HG02763 (cell line): ENCODE results near the gene CNP.

Source experiments
- ATAC-seq: cut with Tn5 transposase; IDR thresholded peaks from one replicate; pipeline ENCODE4 v1.9.1; 2021; ENCODE audit warnings: mild to moderate bottlenecking, moderate library complexity; ENCODE audit not compliant: unreplicated experiment

The CNP gene

DNA sequence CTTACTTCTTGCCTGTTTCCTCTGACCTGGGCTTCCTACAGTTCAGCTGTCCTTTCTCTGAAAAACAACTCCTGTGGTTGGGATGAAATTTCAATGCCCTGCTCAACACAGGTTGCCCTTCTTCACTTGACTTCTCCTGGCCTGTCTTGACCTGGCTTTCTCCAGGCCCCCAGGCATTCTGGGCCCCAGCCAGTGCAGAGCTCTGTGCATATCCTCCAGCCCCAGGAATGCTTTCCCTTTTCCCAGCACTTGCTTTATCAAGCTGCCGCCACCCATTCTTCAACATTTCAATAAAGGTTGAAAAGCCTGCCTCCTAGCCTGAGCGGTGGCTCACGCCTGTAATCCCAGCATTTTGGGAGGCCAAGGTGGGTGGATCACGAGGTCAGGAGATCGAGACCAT, 25.4 kb upstream of the CNP start:
- ATAC-seq, result no peak

DNA sequence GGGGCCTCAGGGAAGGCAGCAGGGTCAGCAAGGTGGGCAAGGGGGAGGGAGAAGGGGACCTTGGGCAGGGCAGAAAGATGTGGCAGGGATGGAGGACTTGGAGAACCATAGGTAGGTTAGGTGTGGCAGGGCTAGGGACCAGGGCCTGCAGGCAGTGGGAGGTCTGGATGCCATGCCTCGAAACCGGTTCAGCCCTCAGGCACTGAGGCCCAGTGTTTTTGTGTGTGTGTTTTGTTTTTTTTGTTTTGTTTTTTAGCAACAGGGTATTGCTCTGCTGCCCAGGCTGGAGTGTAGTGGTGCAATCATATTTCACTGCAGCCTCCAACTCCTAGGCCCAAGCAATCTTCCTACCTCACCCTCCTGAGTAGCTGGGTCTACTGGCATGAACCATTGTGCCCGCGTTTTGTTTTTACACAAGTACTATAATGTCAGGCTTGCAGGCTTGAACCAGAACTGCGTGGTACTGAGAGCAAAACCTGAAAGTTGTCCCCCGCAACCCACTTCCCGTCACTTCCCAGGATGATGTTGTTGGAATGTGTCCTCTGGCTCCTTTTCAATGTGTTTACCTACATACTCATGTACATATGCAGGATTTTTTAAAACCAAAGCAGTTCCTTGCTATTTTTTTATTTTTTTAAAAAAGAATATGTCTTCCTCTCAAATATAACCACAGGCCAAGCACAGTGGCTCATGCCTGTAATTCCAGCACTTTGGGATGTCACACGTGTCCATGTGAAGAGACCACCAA, 23.8 kb upstream of the CNP start:
- no peak for ATAC-seq

DNA sequence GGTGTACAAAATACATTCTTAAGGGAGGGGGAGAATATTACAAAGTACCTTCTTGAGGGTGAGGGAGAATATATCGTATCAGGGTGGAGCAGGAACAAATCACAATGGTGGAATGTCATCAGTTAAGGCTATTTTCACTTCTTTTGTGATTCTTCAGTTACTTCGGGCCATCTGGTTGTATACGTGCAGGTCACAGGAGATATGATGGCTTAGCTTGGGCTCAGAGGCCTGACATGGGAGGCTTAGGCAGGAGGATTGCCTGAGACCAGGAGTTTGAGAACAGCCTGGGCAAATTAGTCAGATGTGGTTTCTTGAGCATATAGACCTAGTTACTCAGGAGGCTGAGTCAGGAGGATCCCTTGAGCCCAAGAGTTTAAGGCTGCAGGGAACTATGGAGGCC, 23.1 kb upstream of the CNP start:
- no peak for ATAC-seq

DNA sequence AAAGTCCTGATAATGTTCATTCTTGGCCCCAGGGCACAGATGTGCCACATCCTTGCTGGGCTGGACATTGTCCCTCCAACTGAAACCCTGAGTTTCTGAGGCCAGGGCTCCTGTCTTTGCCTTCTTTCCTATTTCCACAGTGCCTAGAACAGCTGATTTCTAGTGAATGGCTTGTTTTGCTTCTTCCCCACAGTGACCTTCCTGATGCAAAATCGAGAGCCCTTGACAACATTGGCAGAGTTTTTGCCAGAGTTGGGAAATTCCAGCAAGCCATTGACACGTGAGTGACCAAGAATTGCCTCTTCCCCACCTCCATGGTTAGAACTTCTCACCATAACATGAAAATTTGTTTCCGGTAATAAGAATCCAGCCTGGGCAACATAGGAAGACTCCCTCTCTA, 21.7 kb upstream of the CNP start:
- ATAC-seq, result no peak

DNA sequence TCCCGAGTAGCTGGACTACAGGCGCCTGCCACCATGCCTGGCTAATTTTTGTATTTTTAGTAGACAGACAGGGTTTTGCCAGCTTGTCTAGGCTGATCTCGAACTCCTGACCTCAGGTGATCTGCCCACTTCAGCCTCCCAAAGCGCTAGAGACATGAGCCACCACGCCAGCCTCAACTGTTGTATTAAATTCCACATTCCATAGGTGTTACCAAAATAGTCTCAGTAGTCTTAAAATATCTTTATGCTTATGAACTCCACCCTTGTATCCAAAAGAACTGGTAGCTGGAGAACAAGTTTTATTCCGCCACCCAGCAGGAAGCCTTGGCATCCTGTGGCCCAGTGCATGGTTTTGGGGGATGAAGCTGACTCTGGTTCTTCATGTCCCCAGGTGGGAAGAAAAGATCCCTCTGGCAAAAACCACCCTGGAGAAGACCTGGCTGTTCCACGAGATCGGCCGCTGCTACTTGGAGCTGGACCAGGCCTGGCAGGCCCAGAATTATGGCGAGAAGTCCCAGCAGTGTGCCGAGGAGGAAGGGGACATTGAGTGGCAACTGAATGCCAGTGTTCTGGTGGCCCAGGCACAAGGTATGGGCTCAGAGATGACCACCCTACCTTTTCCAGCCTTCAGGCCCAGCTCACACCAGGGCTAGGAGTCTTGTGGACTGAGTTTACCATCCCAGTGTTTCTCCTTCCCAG, 17.7 kb upstream of the CNP start:
- ATAC-seq, result no peak

DNA sequence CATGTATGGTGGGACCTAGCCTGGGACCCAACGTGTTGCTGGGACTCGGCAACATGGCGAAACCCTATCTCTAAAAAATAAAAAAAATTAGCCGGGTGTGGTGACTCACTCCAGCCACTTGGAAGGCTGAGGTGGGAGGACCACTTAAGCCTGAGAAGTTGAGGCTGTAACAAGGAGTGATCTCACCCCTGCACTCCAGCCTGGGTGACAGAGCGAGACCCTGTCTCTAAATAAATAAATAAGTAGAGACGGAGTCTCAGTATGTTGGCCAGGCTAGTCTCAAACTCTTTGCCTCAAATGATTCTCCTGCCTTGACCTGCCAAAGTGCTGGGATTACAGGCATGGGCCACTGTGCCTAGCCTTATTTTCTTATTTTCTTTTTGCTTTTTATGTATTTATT, 10.1 kb upstream of the CNP start:
- no peak for ATAC-seq

DNA sequence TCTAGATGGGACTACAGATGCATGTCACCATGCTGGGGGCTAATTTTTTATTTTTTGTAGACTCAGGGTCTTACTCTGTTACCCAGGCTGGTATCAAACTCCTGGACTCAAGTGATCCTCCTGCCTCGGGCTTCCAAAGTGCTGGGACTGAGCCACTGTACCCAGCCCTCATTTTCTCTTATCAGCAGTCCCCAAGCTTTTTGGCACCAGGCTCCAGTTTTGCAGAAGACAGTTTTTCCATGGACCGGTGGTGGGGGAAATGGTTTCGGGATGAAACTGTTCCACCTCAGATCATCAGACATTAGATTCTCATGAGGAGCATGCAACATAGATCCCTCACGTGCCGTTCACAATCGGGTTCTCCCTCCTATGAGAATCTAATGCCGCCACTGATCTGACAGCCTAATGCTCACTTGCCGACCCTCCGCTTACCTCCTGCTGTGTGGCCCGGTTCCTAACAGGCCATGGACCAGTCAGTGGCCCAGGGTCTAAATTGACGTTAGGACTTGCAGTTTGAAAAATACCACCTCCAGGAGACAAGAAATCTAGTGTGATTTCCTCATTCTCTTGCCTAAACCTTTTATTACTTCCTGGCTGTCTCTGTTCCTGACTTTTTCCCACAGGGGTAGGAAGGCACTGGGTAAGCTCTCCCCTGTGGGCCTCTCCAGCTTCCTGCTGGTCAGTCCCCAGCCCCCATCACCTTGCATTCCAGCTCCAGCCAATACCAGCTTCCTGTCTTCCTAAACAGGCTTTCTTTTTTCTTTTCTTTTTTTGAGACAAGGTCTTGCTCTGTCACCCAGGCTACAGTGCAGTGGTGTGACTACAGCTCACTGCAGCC, 9.3 kb upstream of the CNP start:
- ATAC-seq, result no peak

DNA sequence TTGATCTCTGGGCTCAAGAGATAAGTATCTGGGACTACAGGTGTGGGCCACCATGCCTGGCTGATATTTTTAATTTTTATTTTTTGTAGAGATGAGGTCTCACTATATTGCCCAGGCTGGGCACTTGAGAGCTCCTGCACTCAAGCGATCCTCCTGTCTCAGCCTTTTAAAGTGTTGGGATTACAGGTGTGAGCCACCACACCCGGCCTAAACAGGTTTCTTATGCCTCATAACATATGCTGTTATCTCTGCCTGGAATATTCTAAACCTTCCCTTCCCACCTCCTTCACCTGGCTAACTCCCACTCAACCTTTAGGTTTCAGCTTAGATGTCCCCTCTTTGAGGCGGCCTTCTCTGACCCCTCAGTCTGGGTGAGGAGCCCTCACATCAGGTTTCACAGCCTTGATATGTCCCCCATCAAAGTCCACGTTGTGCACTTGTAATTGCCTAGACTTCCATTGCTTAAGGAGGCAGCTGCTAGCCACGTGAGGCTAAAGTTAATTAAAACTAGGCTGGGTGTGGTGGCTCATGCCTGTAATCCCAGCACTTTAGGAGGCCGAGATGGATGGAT, 8.6 kb upstream of the CNP start:
- no peak for ATAC-seq

DNA sequence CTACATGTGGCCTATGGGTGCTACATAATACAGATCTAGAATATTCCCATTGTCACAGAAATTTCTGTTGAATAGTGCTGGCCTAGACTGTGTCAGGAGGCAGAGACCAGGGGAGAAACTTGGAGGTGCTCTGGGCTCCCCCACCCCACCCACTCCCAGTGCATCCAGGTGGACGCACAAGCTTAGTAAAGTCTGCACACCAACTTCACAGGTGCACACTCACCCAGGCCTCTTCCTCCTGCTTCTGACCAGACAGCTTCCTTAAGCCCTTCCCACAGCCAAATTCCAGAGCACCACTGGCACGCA, 7.6 kb upstream of the CNP start:
- no peak for ATAC-seq

DNA sequence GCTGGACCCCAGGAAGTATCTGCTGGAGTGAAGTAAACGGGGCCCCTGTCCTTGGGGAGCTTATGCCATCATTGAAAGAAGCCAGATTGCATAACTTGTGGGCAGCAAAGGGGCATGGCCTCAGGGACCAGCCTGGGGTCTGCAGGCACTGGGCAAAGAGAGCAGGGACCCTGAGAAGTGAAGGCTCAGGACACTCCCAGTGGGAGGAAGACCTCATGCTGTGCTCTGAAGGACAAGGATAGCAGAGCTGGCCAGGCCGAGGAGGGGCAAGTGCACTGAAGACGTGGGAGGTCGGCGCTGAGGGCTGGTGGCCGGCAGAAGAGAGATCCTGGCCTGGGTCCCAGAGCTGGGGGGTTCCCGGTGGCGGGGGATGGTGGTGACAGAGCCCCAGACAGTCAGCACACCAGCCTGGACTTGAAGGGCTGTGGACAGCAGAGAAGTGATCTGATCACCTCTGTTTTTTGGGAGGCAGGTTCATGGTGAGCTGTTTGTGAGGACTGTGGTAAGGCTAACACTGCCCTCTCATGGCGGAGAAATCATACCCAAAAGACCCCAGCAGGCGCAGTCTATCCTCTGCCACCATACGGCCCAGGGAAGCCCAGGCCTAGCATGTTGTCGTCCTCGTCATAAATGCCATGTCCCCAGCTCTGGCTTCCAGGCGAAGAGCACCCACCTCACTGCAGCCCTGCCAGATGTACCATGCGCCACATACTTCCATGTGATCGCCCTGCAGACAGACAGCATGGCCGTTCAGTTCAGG, 7.1 kb upstream of the CNP start:
- no peak for ATAC-seq

DNA sequence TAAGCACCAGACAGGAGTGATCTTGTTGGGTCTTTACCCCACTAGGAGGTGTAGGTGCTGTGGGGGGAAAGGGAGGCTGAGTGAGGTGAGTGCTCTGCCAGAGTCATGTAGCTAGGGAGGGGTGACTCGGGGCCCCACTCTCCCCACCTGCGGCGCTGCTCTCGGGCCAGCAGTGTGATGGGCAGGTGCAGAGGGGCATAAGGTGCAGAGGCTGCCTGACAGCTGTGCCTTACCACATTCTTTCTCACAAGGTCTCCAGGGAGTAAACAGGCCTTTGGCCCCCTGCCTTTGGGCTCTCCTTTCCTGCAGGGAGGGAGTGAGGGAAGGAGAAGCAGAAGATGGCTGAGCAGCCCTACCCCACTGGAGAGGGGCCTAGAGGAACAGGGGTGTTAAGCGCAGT, 4.5 kb upstream of the CNP start:
- ATAC-seq, result no peak

DNA sequence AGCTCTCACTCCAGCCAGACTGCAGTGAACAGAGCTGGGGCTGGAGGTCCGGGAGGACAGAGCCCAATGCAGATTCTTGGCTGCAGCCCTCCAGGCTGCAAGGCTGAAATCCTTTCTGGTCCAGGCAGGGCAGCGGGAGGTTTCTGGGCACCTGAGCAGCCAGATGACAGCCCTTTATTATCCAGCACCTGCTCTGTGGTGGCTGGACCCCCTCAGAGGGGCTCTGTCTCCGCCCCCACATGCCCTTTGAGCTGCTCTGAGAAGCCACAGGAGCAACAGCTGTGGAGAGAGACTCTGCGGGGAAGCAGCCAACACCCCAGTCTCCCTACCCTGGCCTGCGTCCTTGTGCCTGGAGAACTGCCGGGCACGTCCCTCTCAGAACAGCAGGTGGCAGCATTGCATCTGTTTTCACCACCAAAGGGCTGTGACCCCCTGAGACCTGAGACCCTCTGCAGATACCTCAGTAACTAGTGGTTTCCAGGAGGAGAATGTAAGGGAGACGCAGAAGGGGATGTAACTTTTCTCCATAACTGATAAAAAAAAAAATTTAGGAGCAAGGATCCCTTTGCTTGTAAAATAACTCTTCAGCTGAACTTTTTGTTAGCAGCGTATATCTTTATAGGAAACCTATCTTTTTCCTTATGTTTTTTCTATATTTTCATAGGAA, 3.7 kb upstream of the CNP start:
- ATAC-seq, result no peak

DNA sequence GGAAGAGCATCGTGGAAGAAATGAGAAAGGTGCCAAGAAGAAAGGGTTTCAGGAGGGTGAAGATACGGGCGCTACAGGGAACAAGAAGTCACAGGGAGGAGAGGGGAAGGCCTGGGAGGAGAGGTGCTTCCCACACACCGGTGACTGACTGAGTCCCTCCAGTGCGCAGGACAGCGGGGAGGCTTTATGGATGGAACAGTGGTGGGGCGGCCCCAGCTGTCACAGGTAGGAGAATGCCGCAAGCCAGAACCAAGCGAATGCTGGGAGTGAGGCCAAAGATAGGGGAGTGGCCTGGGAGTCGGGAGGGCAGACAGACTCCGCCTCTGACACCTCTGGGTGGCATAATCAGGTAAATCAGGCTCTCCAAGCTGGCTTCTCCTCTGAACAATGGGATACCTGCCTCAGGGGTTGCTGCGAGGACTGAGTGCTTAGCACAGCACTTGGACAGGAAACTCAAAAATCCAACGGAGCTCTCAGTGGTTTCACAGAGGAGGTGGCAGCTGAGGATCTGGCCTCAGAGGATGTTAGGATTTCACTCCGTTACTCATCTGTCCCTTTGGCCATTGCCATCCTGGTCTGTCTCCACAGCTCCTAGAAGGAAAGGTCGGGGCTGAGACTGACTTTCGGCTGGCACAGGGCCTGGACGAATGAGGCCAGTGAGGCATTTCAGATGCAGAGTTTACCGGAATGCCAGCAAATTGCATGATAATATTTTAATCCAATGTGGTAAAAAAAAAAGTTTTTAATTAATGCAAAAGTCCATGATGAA, 717 bp upstream of the CNP start:
- ATAC-seq, result peak; percentile 47

DNA sequence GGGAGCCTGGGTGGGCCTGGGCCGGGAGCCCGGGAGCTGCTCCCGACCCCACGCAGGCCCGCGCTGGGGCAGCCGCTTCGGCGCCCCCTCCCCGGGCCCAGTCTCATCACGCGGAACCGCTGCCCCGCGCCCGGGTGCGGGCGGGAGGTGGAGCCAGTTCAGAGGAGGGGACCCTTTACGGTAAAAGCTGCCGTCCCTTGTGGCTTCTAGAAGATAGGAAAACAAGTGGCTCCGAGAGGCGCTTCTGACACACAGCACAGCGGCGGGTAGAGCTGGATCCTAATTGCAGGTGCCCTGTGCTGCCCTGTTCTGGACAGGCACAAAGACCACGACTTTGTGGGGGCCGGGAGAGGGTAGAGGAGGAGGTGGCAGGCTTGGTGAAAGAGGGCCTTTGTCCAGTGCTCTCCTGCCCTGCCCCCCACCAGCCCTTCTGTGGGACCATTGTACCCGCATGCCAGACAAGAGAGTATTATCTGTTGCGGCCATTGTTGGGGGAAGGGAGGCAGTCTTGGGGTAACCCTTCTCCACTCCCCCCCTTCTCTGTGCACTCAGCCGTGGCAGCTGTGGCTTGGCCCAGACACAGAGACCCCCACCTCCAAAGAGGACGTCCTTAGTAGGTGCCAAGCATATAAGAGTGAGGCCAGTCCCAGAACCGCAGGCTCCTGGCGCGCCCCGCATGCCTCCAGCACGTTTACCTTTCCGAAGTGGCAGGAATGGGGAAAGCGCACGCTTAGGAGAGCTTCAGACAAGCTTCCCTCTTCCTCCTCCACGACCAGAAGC, 736 bp downstream of the CNP start:
- ATAC-seq, result no peak

DNA sequence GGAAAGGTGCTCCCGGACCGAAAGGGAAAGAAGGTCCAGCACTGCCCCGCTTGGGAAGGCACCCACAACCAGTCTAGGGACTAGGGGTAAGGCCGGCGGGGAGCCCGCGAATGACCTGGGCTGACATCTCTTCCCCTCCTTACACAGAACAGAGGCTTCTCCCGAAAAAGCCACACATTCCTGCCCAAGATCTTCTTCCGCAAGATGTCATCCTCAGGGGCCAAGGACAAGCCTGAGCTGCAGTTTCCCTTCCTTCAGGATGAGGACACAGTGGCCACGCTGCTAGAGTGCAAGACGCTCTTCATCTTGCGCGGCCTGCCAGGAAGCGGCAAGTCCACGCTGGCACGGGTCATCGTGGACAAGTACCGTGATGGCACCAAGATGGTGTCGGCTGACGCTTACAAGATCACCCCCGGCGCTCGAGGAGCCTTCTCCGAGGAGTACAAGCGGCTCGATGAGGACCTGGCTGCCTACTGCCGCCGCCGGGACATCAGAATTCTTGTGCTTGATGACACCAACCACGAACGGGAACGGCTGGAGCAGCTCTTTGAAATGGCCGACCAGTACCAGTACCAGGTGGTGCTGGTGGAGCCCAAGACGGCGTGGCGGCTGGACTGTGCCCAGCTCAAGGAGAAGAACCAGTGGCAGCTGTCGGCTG, 1.5 kb downstream of the CNP start:
- no peak for ATAC-seq

DNA sequence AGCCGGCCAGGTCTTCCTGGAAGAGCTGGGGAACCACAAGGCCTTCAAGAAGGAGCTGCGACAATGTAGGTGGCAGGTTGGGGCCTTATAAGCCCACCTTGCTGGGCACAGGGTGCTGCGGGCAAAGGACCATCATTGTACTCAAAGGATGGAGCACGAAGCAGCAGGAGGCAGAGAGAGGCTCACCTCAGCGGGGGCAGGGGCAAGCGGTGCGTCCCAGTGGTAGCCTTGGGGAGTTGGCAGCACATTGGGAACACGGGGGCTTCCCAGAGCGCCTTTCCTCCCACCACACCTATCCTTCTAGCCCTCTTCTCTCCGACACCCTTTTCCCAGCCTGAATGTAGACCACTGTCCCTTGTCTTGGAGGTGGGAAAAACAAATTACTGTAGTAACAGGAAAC, 2.1 kb downstream of the CNP start:
- ATAC-seq, result no peak

DNA sequence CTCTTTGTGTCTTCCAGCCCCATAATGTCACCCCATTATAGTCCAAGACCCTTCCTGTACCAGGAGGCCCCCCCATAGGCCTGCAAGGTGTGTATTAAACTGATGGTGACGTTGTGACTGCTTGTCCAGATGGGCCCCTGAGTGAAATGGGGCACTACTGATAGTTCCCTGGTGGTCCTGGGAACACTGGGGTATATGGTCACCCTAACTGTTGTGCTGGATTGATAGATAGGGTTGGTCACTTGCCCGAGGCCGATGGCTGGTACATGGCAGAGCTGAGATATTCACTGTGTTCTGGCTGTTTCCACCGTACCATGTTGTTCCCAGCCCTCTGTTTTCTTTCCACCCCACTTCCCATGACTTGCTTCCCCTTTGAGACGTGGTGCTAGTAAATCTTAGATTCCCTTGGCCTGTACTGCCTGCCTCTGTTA, 4.3 kb downstream of the CNP start:
- no peak for ATAC-seq

DNA sequence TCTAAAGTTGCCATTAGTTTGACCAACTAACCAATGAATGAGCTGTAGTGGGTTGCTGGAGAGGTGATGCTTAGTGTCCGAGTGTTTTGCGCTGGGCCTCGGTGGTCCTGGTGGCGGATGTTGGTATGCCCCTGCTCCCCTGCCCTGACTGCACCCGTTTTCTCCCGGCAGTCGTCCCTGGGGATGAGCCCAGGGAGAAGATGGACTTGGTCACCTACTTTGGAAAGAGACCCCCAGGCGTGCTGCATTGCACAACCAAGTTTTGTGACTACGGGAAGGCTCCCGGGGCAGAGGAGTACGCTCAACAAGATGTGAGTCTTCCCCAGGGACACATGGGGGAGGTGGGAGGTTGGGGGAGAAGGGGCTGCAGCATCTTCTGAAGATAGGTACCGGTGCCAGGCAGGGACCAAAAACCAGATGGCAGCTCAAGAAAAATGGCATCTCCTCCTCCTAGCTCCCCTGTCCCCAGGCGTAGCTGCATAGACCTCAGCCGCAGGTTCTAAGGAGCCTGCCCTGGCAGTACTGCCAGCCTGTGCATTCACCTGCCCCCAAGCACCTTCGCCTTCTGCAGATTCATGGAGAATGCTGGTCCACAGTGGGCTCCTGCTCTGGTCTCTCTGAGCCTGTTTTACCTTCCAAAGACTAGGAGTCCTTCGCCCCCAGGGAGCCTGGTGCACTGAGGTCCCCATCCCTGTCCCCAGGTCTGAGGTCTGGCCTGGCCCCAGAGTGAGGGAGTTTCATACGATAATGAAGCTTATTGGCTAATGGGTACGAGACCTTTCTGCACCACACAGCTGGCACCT, 5.3 kb downstream of the CNP start:
- ATAC-seq, result no peak
